Right forelimb (tissue), 1 donor: Measurements from ENCODE around the gene PDE1A.

Source experiments
- DNase-seq: peaks from one replicate; pipeline ENCODE4 v3.0.0-alpha.2; 2018

Gene PDE1A

DNA sequence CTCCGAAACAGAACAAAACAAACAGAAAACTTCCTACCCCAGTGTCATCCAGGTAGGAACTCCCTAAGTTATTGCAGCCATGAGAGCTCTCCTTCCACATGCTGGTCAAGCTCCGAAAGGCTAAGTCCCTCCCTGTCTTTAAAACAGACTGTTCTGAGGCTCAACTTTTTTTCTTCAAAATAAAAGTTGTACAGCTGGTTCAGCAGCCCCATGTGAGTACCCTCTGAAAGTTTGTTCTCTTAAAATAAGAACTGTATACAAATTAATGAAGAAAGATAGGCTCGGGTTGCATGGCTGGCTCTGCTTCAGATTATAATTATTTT is at the start of gene PDE1A:
Gene PDE1A (minus strand): TSS at position 119 of the 323 bp plus-strand sequence.
- no peak for DNase-seq

GRCh38 chr2:182473635-182474034 is 46.8 kb upstream of the PDE1A start:
- no peak for DNase-seq

DNA sequence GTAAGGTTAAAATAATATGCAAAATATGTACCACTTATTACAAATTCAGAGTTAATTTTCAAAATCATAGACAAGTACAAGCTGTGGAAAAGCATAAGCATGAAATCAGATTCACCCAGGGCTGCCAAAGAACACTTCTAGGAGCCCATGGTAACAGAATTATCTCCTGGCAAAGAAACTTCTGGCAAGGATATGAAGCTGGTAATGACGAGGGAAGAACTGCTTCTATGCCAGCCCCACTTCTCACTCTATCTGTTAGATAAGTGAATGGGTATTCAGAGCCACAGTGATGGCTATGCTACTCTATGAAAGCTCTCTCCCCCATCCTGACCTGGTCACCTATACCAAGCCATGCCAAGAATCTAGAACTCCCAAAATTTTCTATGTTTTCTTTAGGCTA is 36.9 kb upstream of the PDE1A start:
- no peak for DNase-seq

DNA sequence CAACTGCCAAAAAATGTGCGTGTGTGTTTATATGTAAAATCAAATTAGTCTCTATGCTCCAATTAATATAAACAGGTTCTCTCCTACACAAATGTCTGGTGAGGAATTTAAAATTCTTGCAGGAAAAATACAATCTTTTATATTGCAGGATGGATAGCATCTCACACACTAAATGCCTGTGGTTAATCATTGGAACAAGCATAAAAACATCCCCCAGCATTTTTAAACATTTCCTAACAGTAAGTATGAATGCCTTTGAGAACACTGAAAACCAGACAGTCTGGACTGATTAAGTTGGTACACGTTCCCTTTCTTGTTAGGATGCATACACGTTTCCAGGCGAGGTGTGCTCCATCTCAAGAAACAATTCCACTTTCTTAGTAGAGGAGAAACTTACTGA is 29.9 kb upstream of the PDE1A start:
- no peak for DNase-seq

GRCh38 chr2:182452456-182452990 is 25.7 kb upstream of the PDE1A start:
- no peak for DNase-seq

GRCh38 chr2:182448371-182448770 is 21.5 kb upstream of the PDE1A start:
- DNase-seq, result no peak

DNA sequence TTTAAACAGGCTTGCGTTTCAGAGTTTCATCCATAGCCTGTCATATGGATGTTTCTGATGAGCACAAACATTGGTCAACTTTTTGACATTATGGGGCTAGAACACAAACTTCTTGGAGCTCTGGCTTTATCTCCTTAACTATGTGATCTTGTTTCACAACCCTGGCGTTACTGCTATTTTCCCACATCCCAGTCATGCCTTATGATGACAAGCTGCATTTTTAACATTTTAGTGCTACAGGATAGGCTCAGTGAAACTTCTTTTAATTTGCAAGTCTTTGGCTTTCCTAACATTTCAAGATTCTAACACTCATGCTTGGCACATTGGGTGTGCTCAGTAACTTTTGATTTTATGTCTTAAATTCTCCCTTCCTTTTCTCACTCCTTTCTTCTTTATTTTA is 21.0 kb upstream of the PDE1A start:
- no peak for DNase-seq

DNA sequence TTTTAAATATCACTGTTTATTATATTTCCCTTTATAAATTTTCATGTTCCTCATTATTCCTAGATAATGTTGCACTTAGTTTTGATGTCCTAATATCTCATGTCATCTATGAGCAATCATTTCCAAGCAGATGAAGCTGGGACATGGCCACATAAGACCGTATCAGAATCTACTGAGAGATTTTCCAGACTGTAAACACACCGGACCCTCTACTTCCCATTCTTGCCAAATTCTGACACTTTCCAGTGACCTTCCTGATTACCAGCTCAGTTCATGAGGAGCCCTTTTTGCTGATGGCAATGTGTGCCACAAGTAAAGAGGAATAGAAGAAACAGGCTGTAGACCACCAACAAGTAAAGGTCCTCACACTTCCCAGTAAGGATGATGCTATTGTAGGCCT is 20.3 kb upstream of the PDE1A start:
- DNase-seq, result no peak

- no peak for DNase-seq
Measured at GRCh38 chr2:182446087-182446486, 19.3 kb upstream of the PDE1A start.

- DNase-seq, result no peak
Measured at GRCh38 chr2:182445391-182445965, 18.6 kb upstream of the PDE1A start.

DNA sequence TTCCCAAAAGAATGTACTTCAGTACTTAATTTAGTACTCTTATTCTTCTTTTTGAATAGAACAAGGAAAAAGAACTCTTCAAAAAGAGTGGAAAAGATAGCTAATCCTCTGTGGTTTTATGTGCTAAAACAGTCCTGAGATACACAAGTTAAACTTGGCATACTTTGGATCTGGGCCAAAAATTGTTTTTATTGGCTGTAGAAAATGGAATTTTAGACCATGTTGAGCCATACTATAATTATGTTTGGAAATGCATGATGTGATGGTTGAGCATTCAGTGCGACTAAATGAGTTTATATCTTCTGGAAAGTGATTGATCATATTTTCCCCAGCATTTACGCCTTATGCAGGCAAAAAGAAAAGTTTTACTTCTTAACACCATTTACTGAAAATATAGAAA is 18.0 kb upstream of the PDE1A start:
- DNase-seq, result no peak

DNA sequence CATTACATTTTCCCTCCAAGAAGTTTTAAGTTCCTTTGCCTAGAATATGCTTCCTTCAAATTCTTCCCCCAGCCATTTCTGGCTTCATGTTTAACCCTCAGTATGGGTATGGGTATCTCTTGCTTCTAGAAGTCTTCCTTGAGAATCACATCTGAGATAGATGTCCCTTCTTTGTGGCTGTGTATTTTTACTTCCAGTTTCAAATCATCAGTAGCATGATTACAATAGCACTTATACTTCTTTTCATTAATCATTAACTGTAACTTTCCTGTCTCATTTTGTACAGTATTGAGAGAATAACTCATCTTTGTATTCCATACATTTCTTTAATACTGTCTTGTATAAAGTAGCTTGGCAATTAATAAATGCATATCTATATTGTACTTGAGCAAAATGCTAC is 17.3 kb upstream of the PDE1A start:
- no peak for DNase-seq

DNA sequence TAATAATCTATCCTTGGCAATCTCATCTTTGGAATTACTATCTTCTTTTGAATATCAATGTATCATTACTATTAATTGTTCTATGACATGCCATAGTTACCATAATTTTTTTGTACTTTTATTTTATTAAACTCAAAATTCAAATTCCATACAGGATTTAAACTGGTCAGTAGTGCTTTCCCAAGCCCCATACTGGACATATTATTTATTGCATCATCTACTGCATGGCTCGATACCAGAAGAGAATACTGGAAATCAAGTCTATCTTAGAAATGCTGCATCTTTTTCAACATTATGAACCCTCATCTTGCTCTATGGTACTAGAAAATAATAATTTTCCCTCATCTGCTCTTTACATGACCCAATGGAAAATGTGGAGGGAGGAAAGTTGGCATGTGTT is 9.4 kb upstream of the PDE1A start:
- DNase-seq, result no peak

- DNase-seq, result no peak
Measured at GRCh38 chr2:182435754-182436153, 8.9 kb upstream of the PDE1A start.

DNA sequence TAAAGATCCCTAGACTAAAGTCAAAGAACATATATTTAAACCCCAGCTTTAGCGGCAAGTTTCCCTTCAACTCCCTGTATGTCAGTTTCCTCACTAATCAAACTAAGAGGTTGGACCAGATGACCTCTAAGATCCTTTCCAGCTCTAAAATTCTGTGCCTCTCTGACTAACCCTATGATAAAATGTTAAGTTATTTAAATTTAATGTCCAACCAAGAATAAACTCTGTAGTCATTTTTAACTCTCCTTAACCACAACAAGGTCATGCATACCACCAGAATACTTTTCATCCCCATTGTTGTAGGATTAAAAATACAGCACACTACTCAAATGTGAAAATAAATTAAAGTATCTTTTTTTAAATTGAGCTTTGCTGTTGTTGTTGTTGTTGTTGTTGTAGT is 5.2 kb upstream of the PDE1A start:
- DNase-seq, result no peak

- DNase-seq, result no peak
Measured at GRCh38 chr2:182428476-182428875, 1.6 kb upstream of the PDE1A start.

DNA sequence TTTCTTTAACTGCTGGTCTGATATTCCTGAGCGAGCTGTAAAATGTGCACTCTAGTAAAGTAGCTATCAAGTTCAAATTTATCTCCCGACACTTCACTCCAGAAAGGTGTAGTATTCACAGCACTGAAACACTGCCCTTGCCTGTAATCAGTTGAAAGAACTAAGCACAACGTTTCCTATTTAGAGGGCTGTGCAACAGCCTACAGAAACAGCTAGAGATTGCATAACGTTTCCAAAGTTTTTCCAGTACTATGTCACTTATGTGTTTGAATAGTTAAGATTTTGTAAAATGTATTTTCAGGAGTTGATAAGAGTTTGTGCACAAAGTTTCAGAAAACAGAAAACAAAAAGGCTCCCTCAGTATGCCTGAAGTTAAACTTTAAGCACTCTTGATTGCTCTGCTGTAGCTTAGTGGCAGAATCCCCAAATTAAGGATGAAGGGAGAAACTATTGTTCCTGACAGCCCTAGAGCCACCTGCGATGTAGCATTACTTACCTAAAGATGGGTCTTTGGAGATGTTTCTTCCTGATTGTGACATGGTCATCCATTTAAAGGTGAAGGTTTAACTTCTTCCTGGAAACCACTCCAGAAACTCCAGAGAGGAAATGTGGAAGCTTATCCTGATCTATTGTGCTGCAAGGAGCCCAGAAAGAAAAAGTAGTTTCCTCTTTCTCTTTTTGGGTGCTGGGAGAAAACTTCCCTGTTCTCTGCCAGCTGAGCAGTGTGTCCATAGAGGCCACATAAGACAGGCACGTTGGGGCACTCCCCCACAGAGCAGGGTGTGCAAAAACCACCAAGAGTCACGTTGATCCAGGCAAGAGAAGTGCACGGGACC is 536 bp downstream of the PDE1A start:
- no peak for DNase-seq

GRCh38 chr2:182422864-182423263 is 4.0 kb downstream of the PDE1A start:
- no peak for DNase-seq

DNA sequence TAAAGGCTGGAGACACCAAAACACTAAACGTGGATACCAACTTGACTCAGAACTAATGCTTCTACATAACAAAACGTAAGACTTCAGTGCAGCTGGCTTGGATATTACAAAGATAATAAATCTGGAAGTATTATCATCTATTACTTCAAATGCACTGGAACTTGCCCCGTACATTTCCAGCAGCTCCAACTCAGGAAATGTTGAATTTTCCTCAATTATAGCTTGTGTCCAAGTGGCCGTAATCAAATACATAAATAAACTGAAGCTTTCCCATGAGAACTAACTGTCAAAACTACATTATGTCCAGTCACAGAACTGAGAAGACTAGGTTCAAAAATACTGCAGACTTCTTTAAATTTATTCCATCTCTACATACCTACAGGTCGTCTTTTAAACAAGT is 6.2 kb downstream of the PDE1A start:
- DNase-seq, result no peak

DNA sequence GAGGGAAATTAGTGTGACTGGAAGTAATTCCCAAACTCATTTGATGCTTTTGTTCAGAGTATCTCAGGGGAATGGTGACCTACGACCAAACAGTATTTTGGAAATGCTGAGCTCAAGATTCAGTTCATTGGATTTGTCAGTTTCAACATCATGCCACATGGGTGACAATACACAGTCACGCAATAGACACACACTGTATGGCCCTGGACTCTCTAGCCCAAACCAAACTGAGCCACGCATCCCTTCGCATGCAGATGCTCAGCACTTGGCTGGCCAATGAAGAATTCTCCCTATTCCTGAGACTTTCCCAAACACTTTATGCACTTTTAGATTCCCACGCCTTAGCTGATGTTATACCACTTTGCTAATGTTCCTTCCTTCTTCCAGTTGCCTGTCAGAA is 10.0 kb downstream of the PDE1A start:
- DNase-seq, result no peak

DNA sequence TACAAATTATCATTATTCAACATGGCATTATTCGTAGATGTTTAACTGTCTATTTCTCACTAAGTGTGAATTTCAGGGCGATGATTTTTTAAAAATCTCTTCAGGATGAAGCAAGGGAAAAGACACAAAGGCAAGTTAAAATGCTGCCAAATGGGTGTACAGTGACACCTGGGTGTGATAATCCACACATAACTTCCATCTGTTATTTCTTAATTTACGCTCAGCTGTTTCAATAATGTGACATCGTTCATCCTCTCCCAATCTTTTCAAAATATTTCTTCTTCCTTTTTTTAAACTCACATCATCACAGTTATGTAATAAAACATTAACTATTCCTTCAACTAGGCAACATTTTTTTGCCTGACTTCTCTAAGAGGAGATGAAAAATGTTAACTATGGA is 10.6 kb downstream of the PDE1A start:
- no peak for DNase-seq

GRCh38 chr2:182415771-182416170 is 11.1 kb downstream of the PDE1A start:
- DNase-seq, result no peak

DNA sequence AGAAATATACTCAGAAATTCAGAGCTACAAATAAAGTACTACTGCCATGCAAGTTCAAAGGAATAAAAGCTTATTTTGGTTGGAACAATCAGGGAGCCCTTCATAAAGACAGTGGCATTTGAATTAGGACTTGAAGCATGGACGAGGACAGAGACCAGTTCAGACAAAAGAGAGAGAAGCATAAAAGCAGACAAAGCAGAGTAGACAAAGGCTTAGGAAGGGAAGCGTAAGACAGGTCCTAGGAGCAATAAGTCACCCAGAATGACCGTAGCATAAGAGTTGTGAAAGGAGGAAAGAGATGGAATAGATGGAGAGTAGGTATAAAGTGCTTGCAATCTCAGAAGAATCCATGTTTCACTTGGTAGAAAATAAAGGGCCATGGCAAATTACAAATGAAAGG is 14.0 kb downstream of the PDE1A start:
- DNase-seq, result no peak

DNA sequence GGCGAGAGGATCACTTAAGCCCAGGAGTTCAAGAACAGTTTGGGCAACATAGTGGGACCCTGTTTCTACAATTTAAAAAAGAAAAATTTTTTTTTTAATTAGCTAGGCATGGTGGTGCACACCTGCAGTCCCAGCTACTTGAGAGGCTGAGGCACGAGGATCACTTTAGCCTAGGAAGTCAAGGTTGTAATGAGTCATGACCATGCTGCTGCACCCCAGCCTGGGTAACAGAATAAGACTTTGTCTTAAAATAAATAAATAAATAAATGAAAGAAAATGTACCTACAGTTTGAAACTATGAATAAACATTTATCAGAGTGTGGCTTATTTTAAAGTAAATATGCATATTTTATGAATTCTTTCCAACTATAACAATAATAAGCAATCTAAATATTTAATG is 16.7 kb downstream of the PDE1A start:
- no peak for DNase-seq

DNA sequence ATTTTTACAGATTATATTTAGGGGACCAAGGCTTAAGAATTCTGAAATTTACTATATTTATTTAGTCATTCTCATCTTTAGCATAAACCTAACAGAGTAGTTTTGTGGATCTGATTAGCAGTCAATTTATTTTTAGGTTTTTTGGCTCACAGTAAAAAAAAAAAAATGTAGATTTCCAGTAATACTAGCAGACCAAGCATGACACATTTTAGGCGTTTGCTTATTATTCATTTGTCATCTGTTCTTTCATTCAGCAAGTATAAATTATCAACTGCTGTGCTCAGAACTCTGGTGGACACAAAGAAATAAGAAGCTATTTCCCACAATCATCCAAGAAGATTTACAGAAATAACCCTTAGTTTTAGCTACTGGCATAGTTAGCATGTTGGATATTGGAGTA is 20.6 kb downstream of the PDE1A start:
- no peak for DNase-seq
